OCI-M2 (cell line): ENCODE measurements around the gene PAGR1.
"Not testable (repeated sequence)": the region's sequence is repeated elsewhere in the genome, so short reads cannot be mapped to it uniquely, and the experiment has no call there.

Experiments used
- DNase-seq: peaks from one replicate; lab custom pipeline; 2025; ENCODE audit not compliant: unreplicated experiment; lab: John Stamatoyannopoulos, UW

PAGR1 gene

GRCh38 chr16:29862383-29862883 is 46.5 kb downstream of the PAGR1 start:
- no peak for DNase-seq

DNA sequence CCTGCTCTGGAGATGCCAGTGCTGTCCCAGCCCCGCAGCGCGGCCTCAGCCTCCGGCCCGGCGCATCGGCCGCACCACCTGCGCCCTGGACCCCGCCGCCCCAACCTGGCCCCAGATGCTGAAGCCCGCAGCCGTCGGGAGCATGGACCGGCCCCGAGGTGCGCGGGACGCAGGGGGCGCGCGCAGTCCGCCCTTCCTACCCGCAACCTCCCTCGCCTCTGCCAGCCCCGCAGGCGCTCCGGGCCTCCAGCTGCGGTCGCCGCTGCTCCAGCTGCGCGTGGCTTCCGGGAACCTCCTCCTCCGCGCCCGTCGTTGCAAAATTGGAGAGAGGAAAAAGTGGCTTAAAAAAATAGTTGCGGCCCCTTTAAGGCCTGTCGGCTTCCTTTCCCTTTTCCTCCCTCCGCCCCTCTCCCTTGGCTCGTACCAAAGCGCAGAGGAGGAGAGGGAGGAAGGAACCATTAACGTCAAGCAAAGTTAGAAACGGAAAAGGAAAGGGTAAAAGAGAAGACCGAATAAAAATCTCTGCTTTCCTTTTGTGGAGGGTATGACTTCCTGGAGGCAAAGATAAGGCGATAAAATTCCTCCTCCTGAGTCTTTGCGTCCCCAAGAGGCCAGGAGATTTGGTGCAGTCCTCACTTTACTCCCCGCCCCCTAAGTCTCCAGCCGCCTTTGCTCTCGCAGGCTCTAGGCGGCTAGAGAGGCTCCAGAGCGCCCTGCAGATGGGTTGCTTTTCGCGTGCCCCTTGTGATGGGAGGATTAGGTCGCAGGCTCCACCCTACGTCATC is 47.1 kb downstream of the PAGR1 start, which contains the start of gene CDIPT:
Gene CDIPT, minus strand, starts transcription at position 343 of the 785 bp plus-strand sequence. CDS start 369 bp downstream, outside the sequence.
- DNase-seq, result peak; percentile 41

DNA sequence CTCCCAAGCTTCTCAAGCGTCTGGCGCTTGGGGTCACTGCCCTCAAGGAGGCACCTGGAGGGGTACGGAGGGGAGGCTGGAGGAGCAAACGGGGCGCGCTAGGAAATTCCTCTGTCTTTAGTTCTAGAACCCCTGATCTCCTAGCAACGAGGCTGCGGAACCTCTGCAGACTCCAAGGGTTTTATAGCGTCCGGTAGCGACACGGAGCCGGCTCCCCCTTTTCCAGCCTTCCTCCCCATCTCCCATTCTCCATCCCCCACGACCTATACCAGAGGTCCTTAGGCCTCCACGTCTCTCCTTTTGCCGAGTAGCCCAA is 47.7 kb downstream of the PAGR1 start:
- no peak for DNase-seq

DNA sequence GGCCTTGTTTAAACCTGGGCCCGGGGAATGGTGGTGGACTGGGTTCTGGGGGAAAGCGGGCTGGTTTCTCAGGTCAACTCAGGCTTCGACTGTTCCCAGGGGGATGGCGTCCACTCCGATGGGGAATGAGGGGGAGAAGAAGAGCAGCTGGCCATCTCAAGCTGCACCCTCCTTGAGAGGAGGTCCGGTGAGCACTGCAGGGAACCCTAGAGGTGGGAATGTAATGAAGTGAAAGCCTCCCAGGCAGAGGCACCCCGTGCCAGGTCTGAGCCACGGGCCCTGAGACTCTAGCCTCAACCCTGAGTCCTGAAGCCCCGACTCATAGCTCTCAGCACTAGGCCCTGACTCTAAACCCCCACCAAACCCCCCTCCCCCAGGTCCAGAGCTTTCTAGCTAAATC is 48.3 kb downstream of the PAGR1 start:
- DNase-seq, result no peak

DNA sequence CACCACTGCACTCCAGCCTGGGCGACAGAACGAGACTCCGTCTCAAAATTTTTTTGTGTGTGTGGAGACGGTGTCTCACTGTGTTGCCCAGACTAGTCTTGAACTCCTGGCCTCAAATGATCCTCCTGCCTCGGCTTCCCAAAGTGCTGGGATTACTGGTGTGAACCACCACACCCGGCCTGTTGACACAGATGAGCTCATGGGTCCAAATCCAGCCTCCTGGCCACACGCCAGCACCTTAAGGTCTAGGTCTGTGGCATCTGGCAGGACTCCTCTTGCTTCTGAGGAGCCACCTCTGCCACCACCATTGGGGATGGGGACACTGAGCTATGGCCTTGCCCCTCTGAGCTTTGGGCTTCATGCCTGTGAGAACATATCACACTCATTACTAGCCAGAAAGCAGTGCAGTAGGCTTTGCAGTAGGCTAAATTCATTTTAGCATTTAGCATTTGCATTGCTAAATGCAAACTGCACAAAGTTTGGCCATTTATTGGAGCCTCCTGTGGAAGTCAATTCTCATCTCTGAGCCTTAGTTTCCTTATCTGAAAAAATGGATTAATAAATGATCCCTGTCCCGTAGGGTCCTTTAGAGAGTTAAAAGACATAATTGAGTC is 52.6 kb downstream of the PAGR1 start:
- DNase-seq, result no peak

DNA sequence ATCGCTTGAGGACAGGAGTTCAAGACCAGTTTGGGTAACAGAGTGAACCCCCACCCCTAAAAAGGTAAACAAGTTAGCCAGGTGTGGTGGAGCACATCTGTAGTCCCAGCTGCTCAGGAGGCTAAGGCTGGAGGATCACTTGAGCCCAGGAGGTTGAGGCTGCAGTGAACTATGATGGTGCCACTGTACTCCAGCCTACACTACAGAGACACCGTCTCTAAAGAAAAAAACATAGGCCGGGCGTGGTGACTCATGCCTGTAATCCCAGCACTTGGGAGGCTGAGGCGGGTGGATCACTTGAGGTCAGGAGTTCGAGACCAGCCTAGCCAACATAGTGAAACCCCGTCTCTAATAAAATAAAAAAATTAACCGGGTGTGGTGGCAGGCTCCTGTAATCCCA is 53.1 kb downstream of the PAGR1 start:
- not testable (repeated sequence) for DNase-seq
